GM21723 (cell line): ENCODE measurements around the gene TBC1D5.
"Not testable (repeated sequence)": the region's sequence is repeated elsewhere in the genome, so short reads cannot be mapped to it uniquely, and the experiment has no call there.

Experiments
- ATAC-seq: cut with Tn5 transposase; IDR thresholded peaks from one replicate; pipeline ENCODE4 v1.9.1; 2021; ENCODE audit warnings: mild to moderate bottlenecking, moderate library complexity; ENCODE audit not compliant: unreplicated experiment

TBC1D5 gene

DNA sequence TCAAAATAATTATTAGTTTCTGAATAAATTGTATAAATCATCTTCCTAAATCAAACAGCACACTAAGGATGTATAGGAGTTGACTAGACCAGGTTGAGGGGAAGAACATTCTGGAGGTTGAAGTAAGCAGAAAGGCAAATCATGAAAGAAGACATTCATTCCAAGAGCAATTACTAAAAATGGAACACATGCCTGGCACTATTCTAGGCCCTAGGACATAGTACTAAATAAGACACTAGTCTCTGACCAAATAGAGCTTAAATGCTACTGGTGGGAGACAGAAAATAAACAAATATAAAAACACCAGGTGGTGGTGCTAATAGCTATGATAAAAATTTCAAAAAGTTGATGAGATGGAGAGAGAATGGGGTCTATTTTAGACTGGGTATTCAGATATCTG lies 190.1 kb downstream of the TBC1D5 start:
- ATAC-seq = no peak

DNA sequence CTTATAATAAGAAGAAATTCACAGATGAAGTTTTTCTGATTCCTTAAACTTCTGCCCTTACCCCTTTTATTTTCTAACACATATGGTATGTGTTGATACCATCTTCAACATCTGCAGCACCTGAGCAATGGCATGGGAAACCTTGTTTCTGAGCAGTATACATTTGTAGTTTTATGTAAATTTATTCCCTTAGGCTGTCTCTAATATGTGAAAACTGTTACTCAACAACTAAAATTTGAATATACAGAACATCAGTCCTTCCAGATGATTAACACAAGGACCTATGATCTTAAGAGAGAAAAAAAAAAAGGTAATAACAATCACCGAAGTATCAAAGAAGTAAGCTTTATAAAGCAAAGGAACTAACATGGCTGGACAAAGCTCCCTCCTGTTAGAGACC lies 190.5 kb downstream of the TBC1D5 start:
- no peak for ATAC-seq

DNA sequence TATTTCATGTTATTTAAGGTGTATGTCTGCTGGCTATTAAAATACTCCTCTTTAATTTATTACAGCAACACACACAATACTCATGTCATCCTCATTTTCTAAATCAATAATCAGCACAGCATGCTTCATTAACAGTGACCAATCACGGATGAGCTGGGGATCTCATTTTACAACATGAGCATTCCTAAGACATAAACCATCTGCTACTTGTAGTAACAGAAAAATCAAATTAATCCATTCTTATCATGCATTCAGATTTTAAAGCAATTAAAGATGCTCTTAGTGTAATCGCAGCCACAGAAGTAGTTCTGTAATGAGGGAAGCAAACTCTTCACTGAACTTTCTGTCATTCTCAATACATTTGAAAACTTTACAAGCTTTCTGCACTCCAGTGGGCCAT lies 191.1 kb downstream of the TBC1D5 start:
- ATAC-seq = no peak

DNA sequence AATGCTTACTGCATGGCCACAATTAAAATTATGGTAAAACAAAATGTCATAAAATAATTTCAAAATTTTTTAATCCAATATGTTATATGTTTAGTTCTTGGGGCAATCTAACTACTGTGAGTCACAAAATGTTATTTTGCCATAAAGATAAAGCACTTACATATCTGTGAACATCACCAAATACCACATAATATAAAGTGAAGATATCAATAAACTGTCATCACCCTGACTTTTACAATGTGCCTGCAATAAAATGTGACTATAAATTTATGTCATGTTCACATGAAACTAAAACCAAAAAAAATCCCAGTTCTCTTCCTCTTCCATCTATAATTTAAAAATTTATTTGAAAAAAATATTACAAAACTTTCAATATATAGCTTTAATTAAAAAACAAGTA lies 191.8 kb downstream of the TBC1D5 start:
- ATAC-seq = no peak

DNA sequence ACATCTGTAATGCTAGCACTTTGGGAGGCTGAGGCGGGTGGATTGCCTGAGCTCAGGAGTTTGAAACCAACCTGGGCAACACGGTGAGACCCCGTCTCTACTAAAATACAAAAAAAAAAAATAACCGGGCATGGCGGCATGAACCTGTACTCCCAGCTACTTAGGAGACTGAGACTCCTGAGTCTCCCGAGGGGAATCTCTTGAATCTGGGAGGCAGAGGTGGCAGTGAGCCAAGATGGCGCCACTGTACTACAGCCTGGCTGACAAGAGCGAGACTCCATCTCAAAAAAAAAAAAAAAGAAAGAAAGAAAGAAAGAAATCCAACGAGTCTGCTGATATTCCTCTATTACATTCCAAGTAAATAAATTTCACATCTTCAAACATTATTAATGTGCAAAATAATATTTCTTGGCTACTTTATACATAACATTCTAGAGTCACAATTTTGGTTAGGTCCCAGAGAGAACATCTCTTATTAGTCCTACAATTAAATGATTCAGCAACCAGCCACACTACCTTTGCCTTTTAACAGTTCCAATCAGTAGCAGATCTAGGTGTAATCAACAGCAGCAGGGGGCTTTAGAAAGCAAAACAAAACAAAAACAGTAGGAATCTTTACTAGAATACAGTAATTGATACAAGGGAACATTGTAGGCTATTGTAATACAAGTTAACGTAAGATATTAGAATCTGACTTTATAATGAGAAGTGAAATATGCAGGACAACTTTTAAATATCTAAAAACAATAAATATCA lies 195.8 kb downstream of the TBC1D5 start:
- ATAC-seq = no peak

DNA sequence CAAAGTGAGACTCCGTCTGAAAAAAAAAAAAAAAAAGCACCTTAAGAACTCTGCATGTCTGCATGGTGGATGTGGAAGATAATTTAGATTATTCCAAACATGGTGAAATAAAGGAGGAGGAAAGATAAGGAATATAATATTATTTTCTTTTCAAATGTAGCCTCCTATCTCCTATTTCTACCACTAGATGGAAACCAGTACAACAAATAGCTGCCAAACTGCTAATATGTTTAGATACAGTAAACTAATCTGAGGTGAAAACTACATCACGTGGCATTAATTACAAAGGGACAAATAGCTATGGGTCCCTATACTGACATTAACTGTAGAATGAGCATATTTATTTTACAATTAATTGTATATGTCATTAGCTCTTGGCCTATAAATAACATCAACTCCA lies 197.8 kb downstream of the TBC1D5 start:
- ATAC-seq = no peak

DNA sequence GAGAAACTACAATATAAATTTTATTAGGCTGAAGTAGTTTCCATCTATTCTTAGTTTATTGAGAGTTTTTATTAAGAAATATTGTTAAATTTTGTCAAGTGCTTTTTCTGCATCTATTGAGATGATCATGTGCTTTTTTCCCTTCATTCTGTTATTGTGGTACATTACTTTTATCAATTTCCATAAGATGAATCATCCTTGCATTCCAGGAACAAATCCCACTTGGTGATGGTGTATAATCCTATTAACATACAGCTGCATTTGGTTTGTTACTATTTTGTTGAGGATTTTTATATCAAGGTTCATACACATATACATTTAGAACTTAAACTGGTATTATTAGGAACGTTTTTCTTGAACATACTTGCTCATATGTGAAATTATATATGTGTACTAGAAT lies 199.8 kb downstream of the TBC1D5 start:
- ATAC-seq = no peak

DNA sequence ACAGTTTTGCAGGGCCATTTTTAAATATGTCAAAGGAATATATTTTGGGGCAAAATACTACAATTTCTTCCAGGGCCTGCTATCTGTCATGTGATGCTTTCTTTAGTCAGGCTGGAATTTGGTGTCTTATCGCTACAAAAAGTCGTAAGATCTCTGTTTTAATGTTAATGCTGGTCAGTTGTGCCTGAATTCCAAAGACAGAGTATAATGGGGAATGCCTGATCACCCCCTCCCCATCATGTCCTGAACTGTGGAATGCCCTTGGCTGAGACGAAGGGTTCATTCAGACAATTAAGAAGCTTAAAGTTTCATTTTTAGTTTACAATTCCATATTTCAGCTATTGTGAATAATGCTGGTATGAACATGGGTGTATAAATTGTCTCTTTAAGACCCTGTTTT lies 203.0 kb downstream of the TBC1D5 start:
- ATAC-seq = no peak

DNA sequence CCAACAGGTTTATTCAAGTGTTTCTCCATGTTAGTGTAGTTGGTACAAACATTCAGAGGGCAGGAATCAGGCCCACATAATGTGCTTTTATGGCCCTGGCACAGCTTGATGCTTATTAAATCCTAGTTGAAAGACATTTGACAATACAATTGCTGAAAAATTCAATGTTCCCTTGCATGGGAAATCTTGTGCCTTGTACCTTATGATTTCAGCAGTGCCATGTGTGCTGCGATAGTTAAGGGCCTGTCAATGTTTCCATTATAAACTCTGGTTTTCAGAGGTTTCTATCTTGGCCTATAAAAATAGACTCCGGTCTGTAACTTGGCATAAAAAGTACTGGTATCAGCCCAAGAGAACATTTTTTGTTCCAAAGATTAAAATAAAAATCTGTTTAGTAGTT lies 207.2 kb downstream of the TBC1D5 start:
- no peak for ATAC-seq

DNA sequence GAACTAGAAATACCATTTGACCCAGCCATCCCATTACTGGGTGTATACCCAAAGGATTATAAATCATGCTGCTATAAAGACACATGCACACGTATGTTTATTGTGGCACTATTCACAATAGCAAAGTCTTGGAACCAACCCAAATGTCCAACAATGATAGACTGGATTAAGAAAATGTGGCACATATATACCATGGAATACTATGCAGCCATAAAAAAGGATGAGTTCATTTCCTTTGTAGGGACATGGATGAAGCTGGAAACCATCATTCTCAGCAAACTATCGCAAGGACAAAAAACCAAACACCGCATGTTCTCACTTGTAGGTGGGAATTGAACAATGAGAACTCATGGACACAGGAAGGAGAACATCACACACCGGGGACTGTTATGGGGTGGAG lies 210.0 kb downstream of the TBC1D5 start:
- ATAC-seq = not testable (repeated sequence)

DNA sequence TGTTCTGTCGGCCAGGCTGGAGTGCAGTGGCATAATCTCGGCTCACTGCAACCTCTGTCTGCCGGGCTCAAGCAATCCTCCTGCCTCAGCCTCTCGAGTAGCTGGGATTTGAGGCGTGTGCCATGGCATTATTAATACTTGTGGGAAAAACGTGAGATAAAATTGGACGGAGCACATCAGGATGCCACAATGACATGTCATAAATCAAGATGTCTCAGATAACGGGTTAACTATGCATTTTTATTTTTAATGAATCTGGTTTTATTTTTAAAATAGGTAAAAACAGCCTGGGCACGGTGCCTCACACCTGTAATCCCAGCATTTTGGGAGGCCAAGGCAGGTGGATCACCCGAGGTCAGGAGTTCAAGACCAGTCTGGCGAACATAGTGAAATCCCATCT lies 212.8 kb downstream of the TBC1D5 start:
- ATAC-seq = no peak

DNA sequence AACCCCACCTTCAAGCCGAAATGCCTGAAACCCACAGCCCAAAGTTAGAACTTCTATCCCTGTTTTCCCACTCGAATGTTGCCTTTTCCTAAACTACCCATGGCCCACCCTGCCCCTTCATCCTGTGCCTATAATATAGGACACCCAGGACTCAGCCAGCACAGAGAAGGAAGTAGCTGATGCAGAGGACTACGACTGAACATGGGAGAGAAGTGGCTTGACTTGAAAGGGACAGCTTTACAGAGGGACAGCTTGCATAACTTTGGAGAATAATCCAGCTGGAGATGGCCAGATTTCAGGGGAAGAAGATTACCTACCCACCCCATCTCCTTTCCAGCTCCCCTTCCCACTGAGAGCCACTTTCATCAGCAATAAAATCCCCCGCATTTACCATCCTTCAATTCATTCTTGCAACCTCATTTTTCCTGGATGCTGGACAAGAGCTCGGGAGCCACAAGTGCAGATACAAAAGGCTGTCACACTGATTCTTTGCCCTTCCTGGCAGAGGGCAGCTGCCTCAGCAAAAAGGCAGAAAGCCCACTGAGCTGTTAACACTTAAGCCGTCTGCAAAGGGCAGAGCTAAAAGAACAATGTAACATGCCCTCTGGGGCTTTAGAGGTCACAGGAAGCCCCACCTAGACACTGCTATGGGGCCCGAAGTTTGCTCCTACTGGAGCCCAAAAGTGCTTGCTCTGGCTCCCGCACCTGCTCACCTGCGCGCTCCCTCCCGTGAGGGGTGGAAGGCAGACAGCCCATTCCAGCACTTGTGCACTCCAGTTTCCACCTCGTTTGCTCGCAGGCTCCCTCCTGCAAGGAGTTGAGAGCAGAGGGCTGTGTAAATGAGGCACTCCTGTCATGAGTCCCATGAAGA lies 224.0 kb downstream of the TBC1D5 start:
- ATAC-seq = no peak

DNA sequence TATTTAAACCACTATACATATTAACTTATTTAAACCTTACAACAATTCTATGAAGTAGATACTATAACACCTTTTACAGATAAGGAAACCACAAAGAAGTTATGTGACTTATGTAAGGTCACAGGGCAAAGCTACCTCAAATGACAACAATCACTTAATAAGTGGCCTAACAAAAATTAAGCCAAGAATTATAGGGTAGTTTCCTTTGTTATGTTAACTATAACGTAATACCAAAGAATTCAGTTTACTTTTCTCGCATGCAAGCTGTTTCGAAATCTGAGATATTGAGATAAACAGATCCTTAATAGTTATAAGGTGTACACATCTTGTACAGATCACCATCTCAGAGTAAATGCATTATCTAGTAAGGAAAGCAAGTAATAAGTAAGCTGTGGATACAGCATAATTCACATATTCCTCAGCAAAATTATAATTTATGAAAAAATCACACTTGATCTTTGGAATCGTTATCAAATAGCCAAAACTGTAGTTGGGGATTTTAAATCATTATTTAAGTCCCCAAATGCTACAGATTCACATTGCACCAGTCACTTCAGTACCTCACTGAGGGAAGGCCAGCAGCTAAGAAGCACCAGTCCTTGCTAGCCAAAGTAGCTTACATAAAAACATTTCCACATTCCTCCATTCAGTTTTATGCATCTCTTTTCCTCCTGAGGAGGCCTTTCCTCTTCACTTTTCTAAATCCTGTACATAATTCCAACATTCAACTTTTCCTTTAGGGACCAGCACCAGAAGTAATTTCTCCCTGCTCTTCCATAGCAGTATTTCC lies 226.8 kb downstream of the TBC1D5 start:
- no peak for ATAC-seq

DNA sequence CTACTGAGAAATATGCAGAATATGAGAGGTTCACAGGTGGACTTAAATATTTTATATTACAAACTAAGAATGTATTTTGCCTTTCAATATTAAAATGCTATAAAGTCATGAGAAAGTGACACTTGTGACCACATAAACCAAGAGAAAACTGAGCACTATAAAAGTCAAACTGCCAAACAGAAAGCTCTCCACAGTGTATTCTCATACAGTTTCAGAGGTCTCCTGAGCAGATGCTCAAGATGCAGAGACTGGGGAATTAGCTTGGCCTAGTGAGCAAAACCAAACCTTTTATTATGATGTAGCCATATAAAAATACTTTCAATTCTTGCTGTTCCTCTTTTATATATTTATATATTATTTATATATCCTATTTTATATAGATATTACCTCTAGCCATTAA lies 227.8 kb downstream of the TBC1D5 start:
- ATAC-seq = peak; percentile 56

DNA sequence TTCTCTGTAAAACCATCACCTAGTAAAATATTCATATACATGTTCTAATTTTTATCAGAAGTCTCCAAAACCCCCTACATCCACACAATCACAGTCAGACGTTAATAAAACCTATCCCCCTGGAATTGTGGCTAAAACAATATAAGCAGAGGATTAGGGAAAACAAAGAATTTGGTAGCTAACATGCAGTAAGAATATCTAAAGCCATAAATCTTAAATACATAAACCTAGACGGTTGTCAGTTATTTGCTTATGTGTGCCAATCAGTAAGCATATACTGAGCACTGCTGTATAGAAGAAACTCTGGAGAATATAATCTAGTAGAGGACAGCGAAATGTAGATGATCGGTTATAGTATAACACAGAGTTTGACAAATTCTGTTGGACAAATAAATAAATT lies 232.2 kb downstream of the TBC1D5 start:
- no peak for ATAC-seq

DNA sequence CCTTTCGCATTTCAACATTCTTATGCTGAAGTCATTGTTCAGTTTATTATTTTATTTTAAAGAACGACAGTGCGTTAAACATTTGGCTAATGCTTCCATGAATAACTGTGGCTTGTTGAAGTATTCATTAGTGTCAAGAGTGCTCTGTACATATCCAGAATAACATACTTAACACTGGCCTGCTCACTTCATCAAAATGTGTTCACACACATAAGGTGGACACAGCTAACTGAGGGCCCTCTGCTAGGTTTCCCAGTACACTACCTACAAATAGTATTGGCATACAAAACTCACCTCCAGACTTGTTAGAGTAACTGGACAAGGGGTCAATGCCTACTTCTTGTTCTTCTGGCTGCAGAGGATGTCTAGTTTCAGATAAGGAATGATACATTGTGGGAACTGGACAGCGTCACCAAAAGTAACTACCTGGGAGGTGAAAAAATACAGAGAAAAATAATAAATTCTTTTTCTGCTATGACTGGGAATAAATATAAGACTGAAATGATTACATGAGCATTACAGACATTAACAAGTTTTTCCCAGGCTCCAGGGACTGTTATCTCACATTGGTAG lies 234.2 kb downstream of the TBC1D5 start:
- no peak for ATAC-seq

DNA sequence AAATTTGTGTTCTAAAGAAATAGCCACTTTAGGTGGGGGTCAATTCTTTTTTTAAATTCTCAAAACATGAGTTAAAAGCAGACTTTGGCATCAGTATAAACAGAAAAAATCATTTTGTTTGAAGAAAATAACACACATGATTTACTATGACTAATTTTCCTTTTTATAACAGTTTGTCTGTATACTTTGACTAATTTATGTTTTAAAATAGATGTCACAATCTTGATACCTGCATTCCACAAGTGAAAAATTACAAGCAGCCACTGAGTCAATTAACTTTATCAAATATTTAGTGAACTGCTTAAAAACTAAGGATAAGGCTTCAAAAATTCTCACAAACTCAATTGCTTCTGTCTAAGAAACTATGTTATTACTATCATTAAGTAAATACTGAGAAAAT lies 235.0 kb downstream of the TBC1D5 start:
- ATAC-seq = no peak

DNA sequence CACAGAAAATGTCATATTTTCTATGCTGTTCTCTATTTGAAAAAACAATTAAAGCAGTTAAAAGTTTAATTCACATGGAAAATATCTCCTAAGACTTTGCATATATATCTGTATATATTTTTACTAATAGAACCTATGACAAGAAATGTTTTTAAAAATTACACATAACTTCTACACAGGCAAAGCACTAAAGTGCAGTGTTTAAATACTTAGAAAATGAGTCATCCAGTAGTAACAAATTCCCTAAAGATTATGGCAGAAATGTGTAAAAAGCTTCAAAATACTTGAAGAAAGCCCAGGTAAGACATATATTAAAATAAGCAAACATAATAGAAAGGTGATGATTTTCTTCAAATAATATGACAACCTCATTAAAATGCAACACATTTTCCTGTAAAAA lies 236.6 kb downstream of the TBC1D5 start:
- no peak for ATAC-seq

DNA sequence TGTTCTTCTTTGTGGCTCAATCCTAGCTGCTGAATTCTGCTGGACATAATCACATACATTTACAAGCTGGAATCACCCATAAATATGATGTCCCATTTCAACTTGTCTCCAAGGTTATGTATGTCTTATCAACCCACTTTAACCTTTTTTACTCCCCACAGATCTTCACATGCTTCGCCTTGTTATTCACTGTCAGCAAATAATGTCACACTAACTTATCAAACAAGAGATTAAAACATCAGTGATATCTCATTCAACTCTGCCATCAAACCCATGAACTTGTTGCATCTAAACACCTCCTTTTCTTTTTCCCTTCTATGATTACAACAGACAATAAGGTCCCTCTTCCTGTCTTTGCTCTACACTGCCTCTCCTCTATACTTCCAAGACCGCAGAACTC lies 240.7 kb downstream of the TBC1D5 start:
- ATAC-seq = no peak

DNA sequence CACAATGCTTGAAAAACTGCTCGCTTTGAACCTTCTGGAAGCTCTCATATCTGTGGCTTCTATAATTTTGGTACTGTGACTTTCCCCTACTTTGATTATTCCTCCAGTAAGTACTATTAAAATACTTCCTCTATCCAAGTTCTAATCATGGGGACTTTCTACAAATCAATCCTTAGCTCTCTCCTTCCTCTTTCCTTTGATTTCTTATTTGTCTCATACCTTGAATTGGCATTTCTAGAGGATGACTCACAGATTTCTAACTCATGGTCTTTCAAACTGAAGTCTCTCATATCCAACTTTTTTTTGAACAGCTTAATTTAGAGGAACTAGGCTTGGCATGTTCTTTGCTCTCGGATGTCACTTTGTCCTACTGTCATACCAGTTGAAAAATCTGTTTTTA lies 241.8 kb downstream of the TBC1D5 start:
- no peak for ATAC-seq

DNA sequence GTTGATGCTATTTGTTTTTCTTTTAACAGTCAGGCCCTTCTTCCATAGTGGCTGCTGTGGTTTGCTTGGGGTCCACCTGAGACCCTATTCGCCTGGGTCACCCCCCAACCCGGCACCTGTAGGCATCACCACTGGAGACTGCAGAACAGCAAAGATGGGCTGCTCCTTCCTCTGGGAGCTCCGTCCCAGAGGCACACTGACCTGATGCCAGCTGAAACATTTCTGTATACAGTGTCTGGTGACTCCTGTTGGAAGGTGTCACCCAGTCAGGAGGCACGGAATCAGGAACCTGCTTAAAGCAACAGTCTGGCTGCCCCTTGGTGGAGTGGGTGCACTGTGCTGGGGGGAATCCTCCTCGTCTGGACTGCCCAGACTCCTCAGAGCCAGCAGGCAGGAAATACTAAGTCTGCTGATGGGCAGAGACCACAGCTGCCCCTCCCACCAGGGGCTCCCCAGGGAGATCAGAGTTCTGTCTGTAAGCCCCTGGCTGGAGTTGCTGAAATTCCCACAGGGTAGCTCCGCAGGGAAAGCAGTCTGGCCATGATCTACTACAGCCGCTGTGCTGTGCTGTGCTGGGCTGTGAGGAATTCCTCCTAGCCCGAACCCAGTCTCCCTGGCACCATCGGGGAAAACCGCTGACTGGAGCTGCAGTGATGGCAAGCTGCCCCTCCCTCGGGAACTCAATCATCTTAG lies 248.2 kb downstream of the TBC1D5 start:
- ATAC-seq = no peak
